GM12873 (cell line): Measurements from ENCODE around the gene KLHL28.

Source experiments
- TF ChIP-seq, protein P1 (sequence below): IDR thresholded peaks from 2 replicates; pipeline ENCODE4 v1.5.1; 2012; ENCODE audit warnings: low read depth, mild to moderate bottlenecking, moderate library complexity, low read length, control low read depth; ENCODE audit not compliant: insufficient read depth; ENCODE audit errors: missing control alignments

The KLHL28 gene

DNA sequence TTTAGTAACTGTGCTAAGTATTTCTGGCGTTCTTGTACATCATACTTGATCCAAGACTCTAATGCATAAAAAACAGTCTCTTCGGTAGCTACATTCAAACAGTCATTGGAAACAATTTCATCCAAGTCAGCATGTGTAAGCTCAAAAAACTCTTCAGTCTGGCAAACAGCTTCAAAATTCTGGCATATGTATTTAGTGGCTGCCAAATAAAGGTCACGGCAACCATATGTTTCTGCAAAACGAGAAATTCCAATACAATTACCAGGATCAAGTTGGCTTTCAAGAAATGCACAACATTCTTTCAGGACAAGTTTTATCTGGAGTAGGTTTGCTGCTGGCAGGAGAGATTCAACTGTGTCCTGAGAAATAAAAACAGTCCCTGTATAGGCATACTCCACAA lies 16.5 kb downstream of the KLHL28 start:
- TF ChIP-seq, protein P1, sequence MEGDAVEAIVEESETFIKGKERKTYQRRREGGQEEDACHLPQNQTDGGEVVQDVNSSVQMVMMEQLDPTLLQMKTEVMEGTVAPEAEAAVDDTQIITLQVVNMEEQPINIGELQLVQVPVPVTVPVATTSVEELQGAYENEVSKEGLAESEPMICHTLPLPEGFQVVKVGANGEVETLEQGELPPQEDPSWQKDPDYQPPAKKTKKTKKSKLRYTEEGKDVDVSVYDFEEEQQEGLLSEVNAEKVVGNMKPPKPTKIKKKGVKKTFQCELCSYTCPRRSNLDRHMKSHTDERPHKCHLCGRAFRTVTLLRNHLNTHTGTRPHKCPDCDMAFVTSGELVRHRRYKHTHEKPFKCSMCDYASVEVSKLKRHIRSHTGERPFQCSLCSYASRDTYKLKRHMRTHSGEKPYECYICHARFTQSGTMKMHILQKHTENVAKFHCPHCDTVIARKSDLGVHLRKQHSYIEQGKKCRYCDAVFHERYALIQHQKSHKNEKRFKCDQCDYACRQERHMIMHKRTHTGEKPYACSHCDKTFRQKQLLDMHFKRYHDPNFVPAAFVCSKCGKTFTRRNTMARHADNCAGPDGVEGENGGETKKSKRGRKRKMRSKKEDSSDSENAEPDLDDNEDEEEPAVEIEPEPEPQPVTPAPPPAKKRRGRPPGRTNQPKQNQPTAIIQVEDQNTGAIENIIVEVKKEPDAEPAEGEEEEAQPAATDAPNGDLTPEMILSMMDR, result no peak

DNA sequence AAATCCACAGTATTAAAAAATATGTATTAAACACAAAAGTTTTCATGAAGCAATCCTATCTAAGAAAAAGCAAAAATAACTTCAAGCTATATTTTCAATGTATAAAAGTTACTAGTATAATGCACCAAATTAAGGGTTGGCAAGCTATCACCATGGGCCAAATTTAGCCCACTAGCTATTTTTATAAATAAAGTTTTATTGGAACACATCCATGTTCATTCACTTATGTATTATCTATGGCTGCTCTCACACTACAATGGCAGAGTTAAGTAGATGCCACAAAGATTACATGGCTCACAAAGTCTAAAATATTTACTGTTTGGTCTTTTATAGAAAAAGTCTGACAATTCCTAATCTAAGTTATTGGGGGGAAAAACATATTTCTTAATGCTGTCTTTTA lies 17.6 kb downstream of the KLHL28 start:
- TF ChIP-seq, protein P1, result no peak

DNA sequence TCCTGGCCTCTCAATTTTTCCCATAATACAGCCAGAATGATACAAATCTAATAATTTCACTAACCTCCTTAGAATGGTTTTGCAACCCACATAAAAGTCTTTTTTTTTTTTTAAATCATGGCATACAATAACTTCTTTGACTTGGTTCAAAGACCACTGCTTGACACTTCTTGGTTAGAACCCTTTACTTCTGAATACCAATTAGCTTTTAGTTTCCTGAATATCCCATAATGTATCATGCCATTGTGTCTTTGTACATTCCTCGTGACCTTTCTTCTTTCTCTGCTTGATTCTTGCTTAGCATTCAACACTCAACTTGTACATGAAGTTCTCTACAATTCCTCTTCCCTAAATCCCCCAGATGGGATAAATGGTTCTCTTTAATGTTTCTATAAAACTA lies 19.3 kb downstream of the KLHL28 start:
- TF ChIP-seq, protein P1, result no peak

- TF ChIP-seq, protein P1, result no peak
Observed at GRCh38 chr14:44941591-44941990, 20.2 kb downstream of the KLHL28 start.

DNA sequence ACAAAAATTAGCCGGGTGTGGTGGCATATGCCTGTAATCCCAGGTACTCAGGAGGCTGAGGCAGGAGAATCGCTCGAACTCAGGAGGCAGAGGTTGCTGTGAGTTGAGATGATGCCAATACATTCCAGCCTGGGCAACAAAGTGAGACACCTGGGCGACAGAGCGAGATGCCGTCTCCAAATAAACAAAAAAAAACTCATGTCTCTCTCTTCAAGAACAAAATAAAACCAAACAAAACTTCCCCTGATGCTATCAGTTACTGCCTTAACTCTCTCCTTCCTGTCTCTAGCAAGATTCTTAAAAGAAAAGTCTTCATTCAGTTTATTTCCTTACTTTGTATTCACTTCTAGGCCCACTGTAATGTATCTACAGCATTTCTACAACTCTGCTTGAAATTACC lies 20.8 kb downstream of the KLHL28 start:
- TF ChIP-seq, protein P1, result no peak

DNA sequence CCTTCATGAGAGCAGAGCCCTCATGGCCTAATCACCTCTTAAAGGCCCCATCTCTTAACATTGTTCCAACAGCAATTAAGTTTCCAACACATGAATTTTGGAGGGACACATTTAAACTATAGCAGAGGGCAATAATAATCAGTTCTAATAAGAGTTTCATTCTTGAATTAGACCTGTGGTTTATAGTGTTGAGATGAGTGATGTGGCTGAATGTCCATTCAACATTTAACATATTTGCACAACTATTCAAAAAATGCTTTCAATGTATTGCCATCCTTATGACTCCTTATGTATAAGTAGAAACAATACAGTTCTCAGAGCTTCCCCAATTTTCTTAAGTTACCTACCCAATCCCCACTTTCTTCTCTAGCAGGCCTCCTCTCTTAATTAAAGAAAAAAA lies 21.5 kb downstream of the KLHL28 start:
- TF ChIP-seq, protein P1, result no peak

- TF ChIP-seq, protein P1, result no peak
Observed at GRCh38 chr14:44937547-44937946, 24.2 kb downstream of the KLHL28 start.

DNA sequence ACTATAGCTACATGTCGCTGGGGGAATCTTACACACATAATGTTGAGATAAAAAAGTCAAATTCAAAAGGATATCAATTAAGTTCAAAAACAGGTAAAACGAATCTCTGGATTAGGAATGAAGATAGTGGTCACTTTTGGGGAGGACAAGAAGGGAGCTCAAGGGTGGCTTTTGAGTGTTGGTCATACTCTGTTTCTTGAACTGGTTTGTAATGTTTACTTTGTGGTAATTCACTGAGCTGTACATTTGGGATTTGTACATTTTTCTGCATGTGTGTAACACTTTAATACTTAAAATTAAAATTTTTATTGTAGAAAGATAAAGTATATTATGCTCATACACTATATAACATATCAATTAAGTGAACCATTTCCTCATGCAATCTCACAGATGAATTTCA lies 26.6 kb downstream of the KLHL28 start:
- TF ChIP-seq, protein P1, result no peak
